HG03520 (cell line): ENCODE measurements around the gene APLF.
"Not testable (repeated sequence)": the region's sequence is repeated elsewhere in the genome, so short reads cannot be mapped to it uniquely, and the experiment has no call there.

ENCODE experiments used
- ATAC-seq: cut with Tn5 transposase; IDR thresholded peaks from one replicate; pipeline ENCODE4 v1.9.1; 2021; ENCODE audit warnings: mild to moderate bottlenecking, moderate library complexity; ENCODE audit not compliant: unreplicated experiment

APLF gene

GRCh38 chr2:68441179-68441993, 26.0 kb upstream of the APLF start:
- peak; percentile 98 for ATAC-seq

- ATAC-seq = no peak
Measured at GRCh38 chr2:68441994-68442322, 25.4 kb upstream of the APLF start.

GRCh38 chr2:68446425-68446824, 21.0 kb upstream of the APLF start:
- ATAC-seq = not testable (repeated sequence)

GRCh38 chr2:68447118-68447517, 20.3 kb upstream of the APLF start:
- ATAC-seq = no peak

GRCh38 chr2:68448671-68449653, 18.4 kb upstream of the APLF start:
- no peak for ATAC-seq

GRCh38 chr2:68452158-68452900, 15.1 kb upstream of the APLF start:
- no peak for ATAC-seq

- ATAC-seq = no peak
Measured at GRCh38 chr2:68453761-68454360, 13.5 kb upstream of the APLF start.

- ATAC-seq = no peak
Measured at GRCh38 chr2:68454719-68455118, 12.7 kb upstream of the APLF start.

- ATAC-seq = no peak
Measured at GRCh38 chr2:68456198-68456597, 11.2 kb upstream of the APLF start.

GRCh38 chr2:68458981-68459380, 8.4 kb upstream of the APLF start:
- no peak for ATAC-seq

GRCh38 chr2:68463287-68463877, 4.0 kb upstream of the APLF start:
- ATAC-seq = no peak

- no peak for ATAC-seq
Measured at GRCh38 chr2:68464651-68465050, 2.7 kb upstream of the APLF start.

- no peak for ATAC-seq
Measured at GRCh38 chr2:68465081-68465916, 2.1 kb upstream of the APLF start.

- no peak for ATAC-seq
Measured at GRCh38 chr2:68466361-68466777, 1.0 kb upstream of the APLF start.

- peak; percentile 27 for ATAC-seq
Measured at GRCh38 chr2:68466778-68467076, 658 bp upstream of the APLF start.

- no peak for ATAC-seq
Measured at GRCh38 chr2:68468801-68469200, 1.4 kb downstream of the APLF start.

GRCh38 chr2:68469935-68470334, 2.5 kb downstream of the APLF start:
- ATAC-seq = no peak

GRCh38 chr2:68471385-68471784, 4.0 kb downstream of the APLF start:
- no peak for ATAC-seq

- ATAC-seq = no peak
Measured at GRCh38 chr2:68472796-68473414, 5.5 kb downstream of the APLF start.
